Astrocyte of the cerebellum (primary cell): Measurements from ENCODE around the gene CCDC57.
A peak's percentile ranks its signal among the peaks of the same experiment; 100 is the strongest.

Experiments
- DNase-seq: peaks from one replicate; pipeline ENCODE4 v3.0.0-alpha.2; 2011; ENCODE audit warnings: low read depth
- H3K4me3 ChIP-seq: 2 replicates; pipeline ENCODE4 v1.5.1; 2011; ENCODE audit warnings: mild to moderate bottlenecking, low read depth, low read length, moderate library complexity
- in situ Hi-C: cut with HindIII; loops from 2 replicates; pipeline ENCODE4 v1.10.0; 2017; ENCODE audit warnings: low sequenced_read_pairs
- TF ChIP-seq, protein P1 (sequence below): IDR thresholded peaks from 2 replicates; pipeline ENCODE4 v1.5.1; 2012; ENCODE audit warnings: low read length, low read depth, moderate library complexity, mild to moderate bottlenecking; ENCODE audit errors: missing control alignments

CCDC57 gene

DNA sequence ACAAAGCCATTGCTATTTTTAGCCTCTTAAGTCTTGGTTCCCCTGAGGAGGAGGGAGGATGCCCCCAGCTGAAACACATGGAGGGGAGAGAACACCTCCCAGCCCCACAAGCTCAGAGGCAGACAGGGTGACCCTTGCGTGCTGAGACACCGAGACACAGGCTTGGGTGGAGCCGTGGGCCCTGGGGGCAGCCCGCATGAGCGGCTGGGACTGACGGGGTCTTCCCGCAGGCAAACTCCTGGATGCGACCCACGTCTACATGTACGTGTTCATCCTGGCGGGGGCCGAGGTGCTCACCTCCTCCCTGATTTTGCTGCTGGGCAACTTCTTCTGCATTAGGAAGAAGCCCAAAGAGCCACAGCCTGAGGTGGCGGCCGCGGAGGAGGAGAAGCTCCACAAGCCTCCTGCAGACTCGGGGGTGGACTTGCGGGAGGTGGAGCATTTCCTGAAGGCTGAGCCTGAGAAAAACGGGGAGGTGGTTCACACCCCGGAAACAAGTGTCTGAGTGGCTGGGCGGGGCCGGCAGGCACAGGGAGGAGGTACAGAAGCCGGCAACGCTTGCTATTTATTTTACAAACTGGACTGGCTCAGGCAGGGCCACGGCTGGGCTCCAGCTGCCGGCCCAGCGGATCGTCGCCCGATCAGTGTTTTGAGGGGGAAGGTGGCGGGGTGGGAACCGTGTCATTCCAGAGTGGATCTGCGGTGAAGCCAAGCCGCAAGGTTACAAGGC, 26.0 kb upstream of the CCDC57 start:
- TF ChIP-seq, protein P1, sequence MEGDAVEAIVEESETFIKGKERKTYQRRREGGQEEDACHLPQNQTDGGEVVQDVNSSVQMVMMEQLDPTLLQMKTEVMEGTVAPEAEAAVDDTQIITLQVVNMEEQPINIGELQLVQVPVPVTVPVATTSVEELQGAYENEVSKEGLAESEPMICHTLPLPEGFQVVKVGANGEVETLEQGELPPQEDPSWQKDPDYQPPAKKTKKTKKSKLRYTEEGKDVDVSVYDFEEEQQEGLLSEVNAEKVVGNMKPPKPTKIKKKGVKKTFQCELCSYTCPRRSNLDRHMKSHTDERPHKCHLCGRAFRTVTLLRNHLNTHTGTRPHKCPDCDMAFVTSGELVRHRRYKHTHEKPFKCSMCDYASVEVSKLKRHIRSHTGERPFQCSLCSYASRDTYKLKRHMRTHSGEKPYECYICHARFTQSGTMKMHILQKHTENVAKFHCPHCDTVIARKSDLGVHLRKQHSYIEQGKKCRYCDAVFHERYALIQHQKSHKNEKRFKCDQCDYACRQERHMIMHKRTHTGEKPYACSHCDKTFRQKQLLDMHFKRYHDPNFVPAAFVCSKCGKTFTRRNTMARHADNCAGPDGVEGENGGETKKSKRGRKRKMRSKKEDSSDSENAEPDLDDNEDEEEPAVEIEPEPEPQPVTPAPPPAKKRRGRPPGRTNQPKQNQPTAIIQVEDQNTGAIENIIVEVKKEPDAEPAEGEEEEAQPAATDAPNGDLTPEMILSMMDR, result no peak
- in situ Hi-C loops, result no loop called here
- no peak for DNase-seq
- H3K4me3 ChIP-seq, result no peak overlapping the region

DNA sequence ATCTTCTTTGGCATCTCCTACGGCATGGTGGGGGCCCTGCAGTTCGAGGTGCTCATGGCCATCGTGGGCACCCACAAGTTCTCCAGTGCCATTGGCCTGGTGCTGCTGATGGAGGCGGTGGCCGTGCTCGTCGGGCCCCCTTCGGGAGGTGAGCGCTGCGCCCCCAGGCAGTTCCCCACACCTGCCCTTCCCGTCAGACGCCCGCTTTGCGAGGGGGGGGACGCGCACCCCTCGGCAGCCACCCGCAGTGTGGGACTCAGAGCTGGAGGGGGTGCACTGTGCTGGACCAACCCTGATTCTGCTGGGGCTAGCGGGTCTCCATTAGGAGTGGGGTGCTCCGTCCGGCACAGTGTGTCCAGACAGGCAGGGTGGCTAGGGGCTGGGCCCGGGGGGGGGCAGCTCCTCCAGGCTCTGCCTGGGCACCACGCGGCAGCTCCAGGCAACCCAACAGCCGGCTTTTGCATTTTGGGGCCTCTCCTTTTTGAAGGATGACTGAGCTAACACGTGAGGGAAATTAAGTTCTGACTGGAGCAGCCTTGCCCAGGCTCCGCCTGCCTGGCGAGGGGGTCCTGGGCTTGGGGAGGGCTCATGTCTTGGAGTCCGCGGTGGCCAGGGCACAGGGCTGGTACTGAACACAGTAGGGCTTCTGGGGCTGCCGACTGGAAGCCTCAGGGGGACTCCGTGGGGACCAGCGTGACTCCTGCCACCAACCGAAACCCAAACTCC, 25.3 kb upstream of the CCDC57 start:
- no peak for DNase-seq
- in situ Hi-C loops, result no loop called here
- no peak overlapping the region for H3K4me3 ChIP-seq
- TF ChIP-seq, protein P1, result no peak

DNA sequence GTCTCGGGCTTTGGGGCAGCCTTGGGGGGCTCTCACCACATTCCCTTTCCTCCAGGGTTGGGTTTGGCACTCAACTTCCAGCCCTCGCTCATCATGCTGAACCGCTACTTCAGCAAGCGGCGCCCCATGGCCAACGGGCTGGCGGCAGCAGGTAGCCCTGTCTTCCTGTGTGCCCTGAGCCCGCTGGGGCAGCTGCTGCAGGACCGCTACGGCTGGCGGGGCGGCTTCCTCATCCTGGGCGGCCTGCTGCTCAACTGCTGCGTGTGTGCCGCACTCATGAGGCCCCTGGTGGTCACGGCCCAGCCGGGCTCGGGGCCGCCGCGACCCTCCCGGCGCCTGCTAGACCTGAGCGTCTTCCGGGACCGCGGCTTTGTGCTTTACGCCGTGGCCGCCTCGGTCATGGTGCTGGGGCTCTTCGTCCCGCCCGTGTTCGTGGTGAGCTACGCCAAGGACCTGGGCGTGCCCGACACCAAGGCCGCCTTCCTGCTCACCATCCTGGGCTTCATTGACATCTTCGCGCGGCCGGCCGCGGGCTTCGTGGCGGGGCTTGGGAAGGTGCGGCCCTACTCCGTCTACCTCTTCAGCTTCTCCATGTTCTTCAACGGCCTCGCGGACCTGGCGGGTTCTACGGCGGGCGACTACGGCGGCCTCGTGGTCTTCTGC, 24.6 kb upstream of the CCDC57 start:
- in situ Hi-C loops, result no loop called here
- DNase-seq, result no peak
- no peak overlapping the region for H3K4me3 ChIP-seq
- TF ChIP-seq, protein P1, result no peak

DNA sequence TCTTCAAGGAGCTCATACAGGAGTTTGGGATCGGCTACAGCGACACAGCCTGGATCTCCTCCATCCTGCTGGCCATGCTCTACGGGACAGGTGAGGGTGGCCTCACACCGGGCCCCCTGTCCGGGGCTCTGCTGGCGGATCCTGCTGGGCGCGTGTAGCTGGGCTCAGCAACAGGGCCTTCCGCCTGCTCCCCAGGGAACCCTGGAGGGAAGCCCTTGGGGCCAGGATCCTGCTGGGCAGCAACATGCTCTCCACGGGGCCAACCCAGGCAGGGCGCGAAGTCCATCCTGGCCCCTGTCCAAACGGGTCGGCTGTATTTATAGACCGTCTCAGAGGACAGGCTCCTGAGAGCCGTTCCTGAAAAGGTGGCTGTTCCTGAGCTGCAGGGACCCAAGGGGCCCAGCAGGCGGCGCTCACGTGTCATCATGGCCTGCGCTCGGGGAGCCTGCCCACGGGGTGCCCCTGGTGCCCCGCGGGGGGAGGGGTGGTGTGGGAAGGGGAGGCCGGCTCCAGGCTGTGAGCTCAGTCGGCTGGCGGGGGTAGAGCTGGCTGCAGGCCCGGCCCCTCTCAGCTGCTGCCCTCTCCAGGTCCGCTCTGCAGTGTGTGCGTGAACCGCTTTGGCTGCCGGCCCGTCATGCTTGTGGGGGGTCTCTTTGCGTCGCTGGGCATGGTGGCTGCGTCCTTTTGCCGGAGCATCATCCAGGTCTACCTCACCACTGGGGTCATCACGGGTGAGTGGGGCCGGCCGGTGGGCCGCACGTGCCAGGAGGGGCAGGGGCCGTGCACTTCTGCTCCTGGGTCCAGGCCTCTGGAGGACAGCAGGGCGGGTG, 23.7 kb upstream of the CCDC57 start:
- DNase-seq, result no peak
- TF ChIP-seq, protein P1, result peak; percentile 95
- in situ Hi-C loops, result no loop called here
- H3K4me3 ChIP-seq, result no peak overlapping the region

DNA sequence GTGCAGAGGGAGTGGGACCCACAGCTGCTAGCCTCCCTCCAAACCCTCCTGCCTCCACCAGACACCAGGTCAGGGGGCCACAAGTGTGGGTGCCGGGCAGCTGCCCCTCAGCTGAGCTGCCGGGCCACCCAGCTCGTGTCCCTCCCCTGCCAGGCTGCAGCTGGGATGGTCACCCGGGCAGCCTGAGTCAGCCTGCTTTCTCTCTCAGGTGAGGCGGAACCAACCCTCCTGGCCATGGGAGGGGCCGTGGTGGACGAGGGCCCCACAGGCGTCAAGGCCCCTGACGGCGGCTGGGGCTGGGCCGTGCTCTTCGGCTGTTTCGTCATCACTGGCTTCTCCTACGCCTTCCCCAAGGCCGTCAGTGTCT, 23.1 kb upstream of the CCDC57 start:
- in situ Hi-C loops, result no loop called here
- no peak overlapping the region for H3K4me3 ChIP-seq
- DNase-seq, result no peak
- TF ChIP-seq, protein P1, result no peak
